ENCODE results near the gene GALNT18.

Gene GALNT18

DNA sequence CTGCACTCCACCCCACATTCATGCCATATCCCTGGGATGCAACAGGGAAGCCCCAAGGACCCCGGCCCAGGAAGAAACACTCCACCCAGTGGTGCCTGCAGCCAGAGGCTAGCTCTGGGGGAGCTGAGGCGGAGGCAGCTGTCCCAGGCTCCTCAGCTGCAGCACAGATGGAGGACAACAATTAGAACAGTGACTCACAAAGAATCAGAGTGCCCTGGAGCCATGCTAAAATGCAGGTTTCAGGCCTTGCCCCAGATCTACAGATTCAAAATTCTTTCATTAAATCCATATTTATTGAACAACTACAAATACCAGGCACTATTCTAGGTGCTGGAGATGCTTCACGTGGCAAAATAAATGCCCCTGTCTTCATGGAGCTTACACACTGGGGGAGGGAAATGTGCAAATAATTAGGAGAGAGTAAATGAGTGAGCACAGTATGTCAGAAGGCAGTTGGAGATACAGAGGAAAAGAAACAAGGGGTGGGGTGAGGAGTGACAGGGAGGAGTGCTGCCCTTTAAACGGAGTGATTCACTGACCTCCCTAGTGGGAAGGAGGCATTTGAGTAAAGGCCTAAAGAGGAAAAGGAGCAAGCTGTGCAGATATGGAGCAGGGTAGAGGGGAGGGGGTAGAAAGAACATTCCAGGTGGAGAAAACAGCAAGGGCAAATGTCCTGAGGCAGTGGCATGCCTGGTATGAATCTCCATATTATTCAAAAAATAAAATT is 195.4 kb downstream of the GALNT18 start:
- no peak for DNase-seq

DNA sequence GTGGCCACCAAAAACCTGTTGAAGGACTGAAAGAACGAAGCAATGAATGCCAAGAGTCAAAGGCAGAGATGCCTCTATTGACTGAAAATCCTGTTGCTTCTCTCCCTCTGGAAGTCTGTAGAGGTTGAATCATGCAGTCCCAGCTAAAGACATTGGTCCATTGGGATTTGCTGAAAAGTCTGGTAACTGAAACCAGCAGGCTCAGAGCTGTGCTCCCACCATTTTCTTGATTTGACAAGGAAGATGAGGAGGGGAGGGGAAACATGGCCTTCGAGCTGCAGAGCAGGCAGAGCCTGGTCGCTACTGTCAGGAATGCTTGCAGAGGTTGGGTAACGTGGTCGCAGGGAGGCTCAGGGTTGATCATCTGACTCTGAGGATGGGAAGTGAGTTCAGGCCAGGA is 196.0 kb downstream of the GALNT18 start:
- DNase-seq, result no peak

DNA sequence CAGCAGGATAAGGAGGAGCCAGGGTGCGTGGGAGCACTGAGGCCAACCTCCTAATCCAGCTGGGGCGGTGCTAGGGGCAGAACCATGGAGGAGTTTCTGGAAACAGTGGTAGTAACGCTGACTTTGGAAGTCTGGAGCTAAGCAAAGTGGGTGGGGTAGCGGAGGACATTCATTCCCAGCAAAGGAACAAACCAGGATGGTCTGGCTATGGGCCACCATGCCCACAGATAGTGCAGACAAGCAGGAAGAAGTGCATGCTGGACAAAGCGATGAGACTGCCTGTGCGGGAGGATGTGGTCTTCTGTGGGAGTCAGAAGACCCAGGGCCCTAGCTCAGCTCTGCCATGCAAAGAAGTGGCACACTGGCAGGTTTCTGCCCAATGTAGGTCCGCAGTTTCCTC is 197.1 kb downstream of the GALNT18 start:
- no peak for DNase-seq

DNA sequence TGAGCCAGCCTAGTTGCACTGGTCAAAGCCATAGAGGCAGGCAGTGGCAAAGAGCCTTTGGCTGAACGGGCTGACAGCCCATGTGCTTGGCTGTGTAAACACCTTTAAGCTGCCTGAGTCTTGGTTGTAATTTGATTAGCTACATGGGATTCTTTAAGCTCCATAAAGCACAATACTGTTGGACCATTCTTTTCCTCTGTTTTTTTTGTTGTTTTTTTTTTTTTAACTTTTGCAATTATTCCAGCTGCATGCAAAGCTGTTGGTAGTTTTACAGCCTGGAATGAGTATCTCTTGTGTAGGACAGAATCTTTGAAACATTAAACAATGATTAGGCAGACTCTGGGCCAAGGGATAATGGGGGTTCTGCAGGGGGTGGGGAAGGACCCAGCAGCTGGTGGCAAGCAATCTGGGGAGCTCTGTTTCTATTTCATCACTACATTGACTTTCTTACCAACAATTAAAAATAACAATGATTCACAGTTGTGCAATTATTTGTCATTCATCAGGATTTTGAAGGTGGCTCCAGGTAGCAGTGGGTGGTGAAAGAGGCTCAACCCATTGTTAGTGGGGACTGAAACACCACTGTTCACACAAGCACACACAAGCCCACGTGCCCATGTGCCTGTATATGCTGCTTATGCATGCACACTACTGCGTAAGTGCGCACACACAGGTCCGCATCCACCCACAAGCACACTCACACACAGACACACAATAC is 199.2 kb downstream of the GALNT18 start:
- DNase-seq, result no peak

DNA sequence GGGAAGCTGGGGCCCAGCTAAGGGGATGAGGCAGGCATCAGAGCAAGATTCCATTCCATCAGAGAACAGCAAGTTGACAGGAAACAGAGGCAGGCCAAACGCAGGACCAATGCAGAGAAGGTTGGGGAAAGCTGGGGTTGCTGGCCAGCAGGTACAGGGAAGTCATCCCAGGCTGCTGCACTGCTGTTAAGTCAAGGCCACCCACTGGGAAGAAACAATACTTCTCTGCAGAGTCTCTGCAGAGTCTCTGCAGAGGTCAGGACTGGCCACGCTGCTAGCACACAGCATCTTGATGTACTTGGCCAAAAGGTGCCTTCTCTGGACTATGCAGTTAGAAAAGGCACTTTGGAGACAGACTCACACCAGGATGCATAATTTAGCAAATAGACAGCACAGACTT is 200.3 kb downstream of the GALNT18 start:
- no peak for DNase-seq

DNA sequence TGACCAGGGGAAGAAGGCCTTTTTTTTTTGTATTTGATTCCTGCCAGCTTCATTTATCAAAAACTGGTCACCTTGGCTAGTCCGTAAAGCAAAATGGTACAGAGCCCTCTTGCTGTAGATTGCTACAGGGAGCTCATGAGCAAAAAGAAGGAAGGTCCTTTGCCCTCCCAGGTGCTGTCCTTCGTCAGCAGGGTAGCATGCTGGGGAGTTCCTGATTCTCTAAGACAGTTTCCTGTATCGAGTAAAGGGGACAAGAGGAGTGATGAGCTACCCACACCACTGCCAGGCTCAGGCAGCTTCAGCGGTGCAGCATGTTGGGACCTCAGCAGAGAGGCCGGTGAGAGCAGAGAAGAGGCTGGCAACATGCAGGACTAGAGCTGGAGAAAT is 200.9 kb downstream of the GALNT18 start:
- DNase-seq, result no peak

DNA sequence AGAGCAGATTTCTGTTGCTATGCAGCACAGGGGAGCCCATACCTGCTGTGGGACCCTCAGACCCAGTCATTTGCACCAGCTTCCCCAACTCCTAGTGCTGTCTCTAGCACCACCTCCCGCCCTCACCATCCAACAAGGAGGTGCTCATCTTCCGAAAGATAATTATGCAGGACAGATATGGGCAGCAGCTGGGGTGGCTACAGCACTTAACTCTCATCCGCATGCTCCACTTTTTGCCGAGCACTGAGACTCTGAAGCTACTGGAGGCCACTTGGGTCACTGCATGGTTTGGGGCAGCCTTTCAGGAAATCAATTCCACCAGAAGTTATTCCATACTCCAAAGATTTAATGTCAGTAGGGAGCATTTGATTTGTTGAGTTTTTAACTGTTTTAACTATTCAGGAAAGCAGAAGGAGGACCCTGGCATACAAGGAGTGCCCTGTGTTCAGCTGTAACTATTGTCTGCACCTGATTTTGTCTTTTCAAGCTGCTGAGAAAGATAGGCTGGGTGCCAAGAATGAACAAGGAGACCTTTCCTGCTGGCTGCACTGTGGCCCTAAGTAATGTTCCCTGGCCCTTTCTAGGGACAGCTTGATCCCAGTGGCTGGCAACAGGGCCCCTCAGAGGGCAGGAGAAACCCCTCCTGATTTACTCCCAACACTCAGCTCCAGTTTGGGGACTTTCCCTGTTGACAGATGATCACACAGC is 201.5 kb downstream of the GALNT18 start:
- DNase-seq, result no peak

DNA sequence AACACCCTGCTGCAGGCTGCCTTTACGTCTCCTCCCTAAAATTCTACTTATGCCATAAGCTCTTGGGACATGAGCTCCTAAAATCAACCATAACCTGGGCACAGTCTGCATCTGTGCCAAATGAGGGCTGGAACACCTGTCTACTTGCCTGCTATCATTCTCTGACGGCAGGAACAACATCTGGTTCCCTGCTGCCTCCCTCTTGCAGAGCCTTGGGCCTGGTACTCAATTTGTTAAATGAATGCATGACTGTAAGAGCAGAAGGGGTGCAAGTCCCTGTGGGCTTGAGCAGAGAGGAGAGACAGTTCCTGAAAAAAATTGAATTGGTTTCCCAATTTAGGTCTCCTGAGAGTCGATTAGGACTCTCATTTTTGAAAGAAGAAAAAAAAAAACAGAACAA is 202.1 kb downstream of the GALNT18 start:
- DNase-seq, result no peak

DNA sequence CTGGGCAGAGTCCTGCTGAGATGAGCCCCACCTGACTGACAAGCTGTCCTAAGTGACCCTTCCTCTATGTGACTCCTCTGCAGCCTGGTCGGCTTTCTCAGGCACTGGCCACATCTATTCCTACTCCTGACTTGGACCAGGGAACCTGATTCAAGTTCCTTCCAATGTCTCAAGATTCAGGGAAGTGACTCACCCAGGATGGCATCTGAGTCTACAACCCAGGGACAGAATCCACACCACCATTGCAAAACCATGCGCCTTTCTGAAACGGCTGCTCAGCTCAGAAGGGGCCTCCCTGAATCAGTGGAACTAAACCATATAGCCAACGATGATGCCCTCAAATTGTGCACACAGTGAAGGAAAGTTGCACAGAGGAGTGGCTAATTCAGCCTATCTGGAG is 204.9 kb downstream of the GALNT18 start:
- no peak for DNase-seq

DNA sequence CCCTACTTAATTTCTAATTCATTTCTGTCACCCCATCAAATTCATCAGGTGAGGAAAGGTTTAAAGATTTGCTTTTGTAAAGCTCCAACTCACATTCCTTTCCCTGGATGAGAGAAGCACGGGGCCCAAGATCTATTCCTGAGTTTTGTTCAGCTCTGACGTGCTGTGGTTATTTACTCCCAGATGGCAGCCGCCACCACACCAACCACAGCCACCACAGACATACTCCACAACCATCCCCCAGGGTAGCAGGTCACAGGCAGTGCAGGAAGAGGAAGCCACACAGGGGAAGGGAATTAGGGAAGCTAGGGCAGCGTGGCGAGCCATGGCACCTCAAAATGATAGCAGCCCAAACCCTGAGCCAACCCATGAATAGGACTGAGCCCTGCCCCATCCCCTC is 205.3 kb downstream of the GALNT18 start:
- no peak for DNase-seq

DNA sequence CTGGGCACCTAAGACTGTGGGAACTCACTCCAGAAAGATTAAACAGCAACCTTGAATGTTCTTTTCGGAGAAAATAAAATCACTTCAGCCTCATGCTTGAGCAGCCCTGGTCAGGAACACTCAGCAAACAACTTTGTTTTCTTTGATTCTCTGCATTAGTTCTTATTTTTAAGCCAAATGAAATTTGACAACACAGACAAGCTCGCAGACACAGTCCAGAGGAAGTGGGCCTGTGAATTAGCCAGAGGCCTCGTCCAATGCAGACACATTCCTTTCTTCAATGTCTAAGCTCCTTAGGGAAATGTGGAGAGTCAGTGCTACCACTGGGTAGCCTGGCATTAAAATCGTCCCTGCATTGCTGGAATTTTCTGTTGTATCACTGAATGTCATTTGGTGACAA is 205.9 kb downstream of the GALNT18 start:
- DNase-seq, result no peak

DNA sequence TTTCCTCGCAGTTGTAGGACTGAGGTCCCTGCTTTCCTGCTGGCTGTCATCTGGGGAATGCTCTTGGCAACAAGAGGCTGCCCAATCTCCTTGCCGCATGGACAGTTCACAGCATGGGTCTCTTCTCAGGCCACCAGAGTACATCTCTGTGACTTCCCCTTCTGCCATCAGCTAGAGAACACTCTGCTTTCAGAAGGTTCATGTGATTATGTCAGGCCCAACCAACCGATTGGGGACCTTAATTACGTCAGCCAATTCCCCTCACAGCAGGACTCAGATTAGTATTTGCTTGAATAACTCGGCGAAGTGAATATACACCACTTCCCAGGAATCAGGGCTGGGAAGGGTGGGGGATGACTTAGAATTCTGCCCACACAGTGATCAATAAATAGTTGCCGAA is 206.8 kb downstream of the GALNT18 start:
- DNase-seq, result no peak

DNA sequence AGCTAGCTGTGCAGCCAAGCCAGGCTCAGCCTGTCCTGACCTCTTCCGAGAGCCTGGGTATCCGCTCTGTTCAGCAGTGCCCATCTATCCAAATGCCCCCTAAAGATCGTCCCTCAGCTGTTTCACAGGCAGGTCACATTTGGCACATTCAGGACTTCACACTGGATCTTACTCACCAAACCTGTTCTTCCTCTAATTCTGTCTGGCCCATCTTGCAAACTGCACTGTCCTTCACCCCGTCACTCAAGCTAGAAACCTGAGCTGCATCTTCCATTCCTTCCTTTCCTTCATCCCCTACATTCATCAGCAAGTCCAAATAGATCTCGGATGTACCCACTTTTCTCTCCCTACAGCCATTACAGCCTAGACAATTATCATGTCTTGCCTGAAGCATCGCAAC is 208.0 kb downstream of the GALNT18 start:
- no peak for DNase-seq

DNA sequence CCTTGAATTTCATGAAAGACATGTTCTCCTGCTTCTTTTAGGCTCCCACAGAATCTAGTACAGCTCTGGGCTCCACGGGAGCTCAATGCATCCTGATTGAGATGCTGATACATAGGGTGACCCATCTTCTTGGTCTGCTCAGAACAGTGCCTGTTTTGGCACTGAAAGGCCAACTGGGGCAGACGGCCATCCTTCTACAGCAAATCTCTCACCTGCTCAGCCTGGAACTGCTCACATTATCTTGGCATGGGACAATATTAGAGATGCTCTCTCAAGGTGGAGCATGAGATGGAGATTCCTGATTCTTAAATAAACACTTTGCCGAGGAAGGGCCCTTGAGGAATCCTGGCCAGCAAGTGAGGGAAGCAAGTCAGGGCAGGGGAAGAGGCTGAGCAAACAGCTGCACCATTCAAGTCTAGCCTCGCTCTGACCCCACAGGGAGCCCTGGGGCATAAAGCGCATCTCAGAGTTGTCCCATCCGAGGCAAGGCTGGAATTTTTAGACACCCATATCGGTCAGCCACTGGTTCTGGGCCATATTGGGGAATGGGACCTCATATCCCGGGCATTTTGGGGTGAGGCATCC is 210.3 kb downstream of the GALNT18 start:
- no peak for DNase-seq

DNA sequence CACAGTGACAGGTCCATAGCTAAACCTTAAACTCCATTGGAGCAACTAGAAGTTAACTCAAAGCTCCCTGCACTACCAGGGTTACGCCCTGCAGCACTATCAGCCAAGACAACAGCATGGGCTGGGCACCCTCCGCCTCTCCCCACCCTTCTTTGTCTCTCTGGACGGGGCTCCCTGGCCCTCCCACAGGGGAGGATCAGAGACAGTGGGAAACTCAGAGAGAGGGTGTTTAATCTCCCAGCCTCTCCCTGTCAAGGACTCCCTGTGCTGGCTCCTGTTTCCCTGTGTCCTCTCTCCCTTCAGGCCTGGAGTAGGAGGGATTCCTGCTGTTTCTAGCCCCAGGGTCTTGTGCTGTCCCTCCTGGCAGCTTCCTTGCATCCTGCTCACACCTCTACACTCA is 211.9 kb downstream of the GALNT18 start:
- no peak for DNase-seq

DNA sequence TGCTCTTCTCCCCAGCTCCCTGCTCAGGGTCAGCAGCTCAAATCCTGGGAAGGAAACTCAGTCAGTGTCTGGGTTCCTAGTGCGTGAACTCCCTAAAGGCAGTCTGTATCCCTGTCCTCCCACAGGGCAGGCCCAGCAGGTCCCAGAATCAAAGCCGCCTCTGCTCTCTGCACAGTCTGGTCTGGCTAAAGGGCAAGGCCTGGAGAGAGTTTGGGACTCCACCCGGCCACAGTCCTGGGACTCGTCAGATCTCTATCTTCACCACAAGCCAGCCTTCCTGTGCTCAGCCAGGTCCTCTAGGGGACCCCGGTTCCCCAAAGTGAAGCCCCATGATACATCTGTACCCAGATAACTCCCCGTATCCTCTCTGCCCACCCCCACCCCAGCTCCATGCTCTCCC is 212.6 kb downstream of the GALNT18 start:
- no peak for DNase-seq

DNA sequence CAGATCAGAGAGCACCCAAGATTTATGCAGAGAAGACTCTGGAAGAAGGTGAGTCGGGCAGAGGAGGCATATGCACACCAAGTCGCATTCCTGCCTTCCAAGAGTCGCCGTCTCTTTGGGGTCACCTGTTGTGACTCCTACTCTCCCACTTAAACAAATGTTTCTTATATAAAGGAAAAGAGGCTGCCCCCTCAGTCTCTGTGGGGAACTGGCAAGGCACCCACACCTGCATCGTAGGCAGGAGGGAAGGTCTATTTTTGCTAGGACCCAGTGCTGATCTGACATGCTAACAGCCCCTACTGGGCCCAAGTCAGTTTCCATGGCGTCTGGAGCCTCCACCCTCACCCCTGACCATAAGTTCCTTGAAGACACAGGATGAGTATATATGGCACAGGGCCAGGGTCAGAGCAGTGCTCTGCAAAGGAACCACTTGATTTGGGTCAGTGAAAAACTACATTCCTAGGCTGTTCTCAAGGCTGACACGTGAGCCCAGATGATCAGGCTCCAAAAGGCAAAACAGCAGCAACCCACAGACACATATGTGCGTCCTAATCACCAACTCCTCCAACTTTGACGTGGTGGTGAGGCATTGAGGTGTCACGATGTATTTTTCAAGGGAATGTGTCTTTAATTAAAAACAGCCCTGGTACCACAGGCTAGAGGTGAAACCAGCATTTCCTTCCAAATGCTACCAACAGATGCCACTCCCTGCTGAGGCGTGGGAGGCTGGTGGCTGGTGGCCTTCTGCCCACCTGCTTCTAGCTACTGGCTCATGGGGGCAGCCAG is 213.2 kb downstream of the GALNT18 start:
- DNase-seq, result no peak

DNA sequence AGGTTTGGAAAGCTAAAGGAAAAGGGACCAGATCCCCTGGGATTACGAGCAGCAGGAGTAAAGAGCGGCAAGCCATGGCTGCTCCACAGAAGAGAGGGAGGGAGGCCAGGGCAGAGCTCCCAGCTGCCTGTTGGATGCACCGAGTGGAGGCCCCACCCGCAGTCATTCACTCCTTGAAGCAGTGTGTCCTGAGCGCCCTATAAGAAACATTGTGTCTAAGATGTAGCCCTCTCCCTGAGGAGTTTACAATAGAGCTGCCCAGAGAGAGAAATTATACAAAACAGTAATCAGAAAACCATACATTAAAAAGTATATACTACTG is 214.1 kb downstream of the GALNT18 start:
- DNase-seq, result no peak

DNA sequence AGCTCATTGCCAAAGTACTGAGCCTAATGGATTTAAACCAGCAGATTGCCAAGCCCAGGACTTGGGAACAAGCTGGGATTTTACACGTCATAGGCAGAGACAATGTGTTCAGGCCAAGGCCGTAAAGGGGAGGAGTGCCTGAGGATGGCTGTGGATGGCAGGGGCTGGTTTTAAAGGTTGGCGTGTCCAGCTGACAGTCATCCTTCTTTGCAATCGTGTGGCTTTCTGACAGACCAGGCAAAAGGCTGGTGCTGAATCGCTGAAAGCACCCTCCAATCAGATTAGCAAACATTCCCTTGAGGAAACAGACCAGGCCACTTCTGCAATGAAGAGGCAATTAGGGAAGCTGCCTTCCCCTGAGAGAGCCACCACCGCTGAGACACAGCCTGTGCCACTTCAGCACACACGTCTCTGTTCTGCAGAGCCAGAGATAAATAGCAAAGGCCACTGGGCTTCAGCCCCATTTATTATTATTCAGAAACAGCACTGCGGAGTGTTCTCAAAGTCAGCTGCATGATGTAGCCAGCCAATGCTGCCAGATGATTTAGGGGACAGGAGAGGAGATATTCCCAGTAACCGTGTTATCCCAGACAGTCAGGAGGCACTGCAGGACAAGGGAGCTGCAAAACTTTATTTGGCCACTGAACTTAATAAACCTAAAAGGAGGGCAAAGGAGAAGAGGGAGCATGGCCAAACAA is 214.6 kb downstream of the GALNT18 start:
- DNase-seq, result no peak

DNA sequence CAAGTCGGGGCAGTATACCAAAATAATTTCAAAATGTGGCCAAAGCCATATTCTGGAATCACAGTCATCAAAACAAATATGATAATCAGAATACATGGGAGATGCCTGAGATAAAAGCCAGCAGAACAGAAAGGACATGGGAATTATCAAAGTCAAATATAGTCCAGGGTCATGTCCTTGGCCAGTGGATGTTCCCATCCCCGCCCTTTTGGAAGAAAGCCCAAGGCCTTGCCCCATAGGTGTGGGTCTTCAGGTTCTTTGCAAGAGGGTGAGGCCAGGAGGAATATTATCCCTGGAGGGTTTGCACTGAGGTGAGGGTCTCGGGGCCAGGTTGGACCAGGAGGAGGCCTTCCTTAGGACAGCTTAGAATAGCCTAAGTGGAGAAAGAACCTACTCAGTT is 215.2 kb downstream of the GALNT18 start:
- DNase-seq, result no peak

DNA sequence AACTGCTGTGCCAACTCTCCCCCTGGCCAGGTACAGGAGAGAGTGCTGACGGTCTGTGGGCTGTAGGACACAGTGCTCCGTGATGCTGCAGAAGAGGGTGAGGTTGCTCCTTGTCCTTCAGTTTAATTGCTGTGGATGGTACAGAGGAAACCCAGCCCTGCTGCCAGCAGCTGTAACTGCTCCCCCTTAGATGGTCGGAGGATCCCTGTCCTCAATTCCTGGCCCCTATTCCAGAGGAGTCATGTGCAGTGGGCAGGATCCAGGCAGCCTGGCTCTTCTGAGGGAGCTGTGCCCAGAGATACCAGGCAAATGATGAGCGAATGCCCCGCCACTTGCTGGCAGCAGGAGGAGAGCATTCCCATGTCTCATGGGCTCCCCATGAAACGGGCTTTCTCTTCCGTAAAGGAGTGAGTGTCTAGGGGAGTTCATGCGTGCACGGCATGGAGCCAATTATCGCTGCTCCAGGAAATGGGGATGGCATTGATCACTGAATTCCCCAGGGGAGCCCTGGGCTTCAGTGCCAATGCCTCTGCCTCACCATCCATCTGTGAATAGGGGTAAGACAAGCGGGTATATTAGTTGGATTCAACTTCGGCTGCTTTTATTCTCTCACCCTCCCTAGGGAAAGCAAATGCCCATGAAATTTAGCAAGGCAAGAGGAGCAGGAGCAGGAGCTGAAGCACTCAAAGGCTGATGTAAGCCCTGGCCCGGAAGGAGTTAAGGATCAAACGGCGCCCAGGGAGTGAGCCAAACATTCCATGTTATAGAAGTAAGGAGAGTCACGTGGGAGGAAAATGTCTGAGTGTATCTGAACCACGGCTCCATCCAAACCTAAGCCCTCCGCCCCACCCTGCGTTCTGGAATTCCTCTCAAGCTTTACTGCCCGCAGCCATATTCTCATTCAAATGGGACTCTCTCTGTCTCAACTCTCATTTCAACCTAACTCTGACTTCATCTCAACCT is 217.8 kb downstream of the GALNT18 start:
- DNase-seq, result no peak
